ENCODE measurements around the gene MTFMT. TPM values are rescaled to one million over a fixed set of nuclear protein-coding genes. Genes with fewer than 3 reads are reported as not detected.
A peak's percentile ranks its signal among the peaks of the same experiment; 100 is the strongest.
"Not testable (repeated sequence)": the region's sequence is repeated elsewhere in the genome, so short reads cannot be mapped to it uniquely, and the experiment has no call there.

Gene MTFMT
- total RNA-seq = 10 to 100 TPM; 20.2 to 22.8 TPM

DNA sequence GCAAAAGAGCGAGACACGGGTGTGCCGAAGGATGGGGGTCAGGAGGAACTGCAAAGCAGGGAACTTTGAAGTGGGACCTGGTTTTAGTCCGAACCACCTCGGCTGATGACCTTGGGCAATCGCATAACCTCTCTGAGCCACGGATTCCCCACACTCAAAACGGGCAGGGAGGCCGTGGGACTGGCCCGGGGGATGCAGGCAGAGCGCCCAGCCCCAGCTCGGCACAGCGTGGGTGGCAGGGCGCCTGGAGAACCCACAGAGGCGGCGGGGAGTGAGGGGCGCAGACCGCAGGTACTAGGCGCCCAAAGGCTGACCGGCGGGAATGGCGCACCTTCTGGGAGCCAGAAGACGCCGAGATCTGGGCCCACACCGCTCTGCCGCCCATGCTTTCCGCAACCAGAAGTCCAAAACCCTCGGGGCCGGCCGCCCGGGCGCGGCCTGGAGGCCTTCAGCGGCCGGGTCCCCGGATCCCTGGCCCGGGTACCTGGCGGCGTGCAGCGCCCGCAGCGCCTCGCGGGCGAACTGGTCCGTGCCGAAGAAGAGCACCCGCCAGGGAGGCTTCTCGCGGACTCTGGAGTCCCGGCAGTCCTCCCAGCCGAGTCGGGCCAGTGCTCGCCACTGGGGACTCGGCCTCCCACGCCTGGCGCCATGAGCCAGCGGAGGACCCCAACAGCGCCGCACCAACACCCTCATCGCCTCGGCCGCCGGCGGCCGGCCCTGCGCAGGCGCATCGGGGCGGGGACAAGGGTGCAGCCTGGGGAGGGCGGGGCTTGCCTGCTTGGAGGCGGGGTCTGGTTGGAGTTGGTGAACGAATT, at the start of gene MTFMT:
Gene MTFMT (minus strand): TSS at position 719 of the 815 bp plus-strand sequence. CDS start 26 bp downstream, at position 693.
- H3K36me3 Mint-ChIP-seq = peaks cover 13% of the 10 kb centered on the region
- DNase-seq = peak; percentile 94
- H3K9me3 Mint-ChIP-seq (ENCODE audit: low read depth) = no peaks in the 10 kb centered on the region
- peaks cover 25% of the 10 kb centered on the region for H3K4me1 Mint-ChIP-seq
- H3K4me3 Mint-ChIP-seq = peak within 1 kb of the TSS; percentile 89
- peaks cover 20% of the 10 kb centered on the region for H3K27me3 Mint-ChIP-seq
- H3K27ac Mint-ChIP-seq = peak within 1 kb of the TSS; percentile 79
- CTCF ChIA-PET = no interaction called here
- ATAC-seq = peak; percentile 96

GRCh38 chr15:65077981-65078352, 48.5 kb upstream of the MTFMT start:
- H3K4me1 Mint-ChIP-seq = peaks cover 14% of the 10 kb centered on the region
- H3K9me3 Mint-ChIP-seq (ENCODE audit: low read depth) = no peaks in the 10 kb centered on the region
- H3K27me3 Mint-ChIP-seq = peaks cover 43% of the 10 kb centered on the region
- ATAC-seq (peak; percentile 60), DNase-seq (peak; percentile 60)
- H3K4me3 Mint-ChIP-seq = no peak overlapping the region
- H3K36me3 Mint-ChIP-seq = no peaks in the 10 kb centered on the region
- H3K27ac Mint-ChIP-seq = no peak overlapping the region
- CTCF ChIA-PET = interaction anchor here (0.7 to 3.6 kb wide), 10 partner anchors 9 to 350 kb away, joined by 3 to 17 read pairs (median 4); no protein-coding TSS in a partner anchor

GRCh38 chr15:65077291-65077980, 48.0 kb upstream of the MTFMT start:
- Mint-ChIP-seq H3K27me3 (peaks cover 38% of the 10 kb centered on the region), H3K27ac (no peak overlapping the region), H3K36me3 (no peaks in the 10 kb centered on the region), H3K4me3 (no peak overlapping the region), H3K4me1 (peaks cover 9% of the 10 kb centered on the region), H3K9me3 (ENCODE audit: low read depth) (no peaks in the 10 kb centered on the region)
- DNase-seq (no peak), ATAC-seq (no peak)
- CTCF ChIA-PET = interaction anchor here (0.6 to 3.6 kb wide), 6 partner anchors 8 to 461 kb away, joined by 3 to 17 read pairs (median 4); no protein-coding TSS in a partner anchor

DNA sequence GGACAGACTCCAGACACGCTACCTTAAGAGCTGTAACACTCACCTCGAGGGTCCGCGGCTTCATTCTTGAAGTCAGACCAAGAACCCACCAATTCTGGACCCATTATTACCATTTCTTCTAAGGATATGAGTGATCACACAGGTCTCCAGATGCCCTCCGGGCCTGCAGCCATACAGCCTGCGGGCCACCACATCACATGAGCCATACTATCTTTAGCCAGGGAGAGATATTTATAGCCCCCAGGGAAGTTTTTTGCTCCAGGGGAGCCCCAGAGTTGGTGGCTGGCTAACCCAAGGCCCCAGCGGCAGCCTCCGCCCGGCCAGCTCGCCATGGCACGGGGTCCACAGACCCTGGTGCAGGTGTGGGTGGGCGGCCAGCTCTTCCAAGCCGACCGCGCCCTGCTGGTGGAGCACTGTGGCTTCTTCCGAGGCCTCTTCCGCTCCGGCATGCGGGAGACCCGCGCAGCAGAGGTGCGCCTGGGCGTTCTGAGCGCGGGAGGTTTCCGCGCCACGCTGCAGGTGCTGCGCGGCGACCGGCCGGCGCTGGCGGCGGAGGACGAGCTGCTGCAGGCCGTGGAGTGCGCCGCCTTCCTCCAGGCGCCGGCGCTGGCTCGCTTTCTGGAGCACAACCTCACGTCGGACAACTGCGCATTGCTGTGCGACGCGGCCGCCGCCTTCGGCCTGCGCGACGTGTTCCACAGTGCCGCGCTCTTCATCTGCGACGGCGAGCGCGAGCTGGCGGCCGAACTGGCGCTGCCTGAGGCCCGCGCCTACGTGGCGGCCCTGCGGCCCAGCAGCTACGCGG, 47.2 kb upstream of the MTFMT start, which contains the start of gene KBTBD13:
Gene KBTBD13 (plus strand): TSS at position 261 of the 805 bp plus-strand sequence. CDS start 70 bp downstream, at position 331.
- H3K36me3 Mint-ChIP-seq = no peaks in the 10 kb centered on the region
- CTCF ChIA-PET = interaction anchor here (0.6 to 3.6 kb wide), 4 partner anchors 7 to 163 kb away, joined by 3 to 17 read pairs (median 6); no protein-coding TSS in a partner anchor

GRCh38 chr15:65075607-65076395, 46.4 kb upstream of the MTFMT start:
- not testable (repeated sequence) for H3K9me3 Mint-ChIP-seq (ENCODE audit: low read depth); H3K36me3 Mint-ChIP-seq; H3K27ac Mint-ChIP-seq; H3K4me3 Mint-ChIP-seq; DNase-seq; H3K4me1 Mint-ChIP-seq; ATAC-seq
- CTCF ChIA-PET = interaction anchor here (2.2 to 3.6 kb wide), 2 partner anchors 21 to 42 kb away, joined by 8 to 17 read pairs; no protein-coding TSS in a partner anchor
- peaks cover 26% of the 10 kb centered on the region for H3K27me3 Mint-ChIP-seq

More for the DNA sequence above, 47.2 kb upstream of the MTFMT start, which contains the start of gene KBTBD13:
- H3K27ac Mint-ChIP-seq = no peak within 1 kb of the TSS
- peaks cover 5% of the 10 kb centered on the region for H3K4me1 Mint-ChIP-seq
- no peak for DNase-seq
- H3K27me3 Mint-ChIP-seq = peaks cover 32% of the 10 kb centered on the region
- no peak within 1 kb of the TSS for H3K4me3 Mint-ChIP-seq
- H3K9me3 Mint-ChIP-seq (ENCODE audit: low read depth) = no peaks in the 10 kb centered on the region
- ATAC-seq = no peak

DNA sequence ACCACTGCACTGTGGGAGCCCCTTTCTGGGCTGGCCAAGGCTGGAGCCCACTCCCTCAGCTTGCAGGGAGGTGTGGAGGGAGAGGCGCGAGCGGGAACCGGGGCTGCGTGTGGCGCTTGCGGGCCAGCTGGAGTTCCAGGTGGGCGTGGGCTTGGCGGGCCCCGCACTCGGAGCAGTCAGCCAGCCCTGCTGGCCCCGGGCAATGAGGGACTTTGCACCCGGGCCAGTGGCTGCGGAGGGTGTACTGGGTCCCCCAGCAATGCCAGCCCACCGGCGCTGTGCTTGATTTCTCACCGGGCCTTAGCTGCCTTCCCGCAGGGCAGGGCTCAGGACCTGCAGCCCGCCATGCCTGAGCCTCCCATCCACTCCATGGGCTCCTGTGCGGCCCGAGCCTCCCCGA, 45.5 kb upstream of the MTFMT start:
- H3K9me3 Mint-ChIP-seq (ENCODE audit: low read depth); H3K4me3 Mint-ChIP-seq; ATAC-seq; H3K36me3 Mint-ChIP-seq; H3K27ac Mint-ChIP-seq; H3K4me1 Mint-ChIP-seq; DNase-seq: not testable (repeated sequence)
- CTCF ChIA-PET = interaction anchor here (1.8 kb wide), 1 partner anchor 20 kb away, joined by 8 read pairs; no protein-coding TSS in a partner anchor
- peaks cover 24% of the 10 kb centered on the region for H3K27me3 Mint-ChIP-seq

DNA sequence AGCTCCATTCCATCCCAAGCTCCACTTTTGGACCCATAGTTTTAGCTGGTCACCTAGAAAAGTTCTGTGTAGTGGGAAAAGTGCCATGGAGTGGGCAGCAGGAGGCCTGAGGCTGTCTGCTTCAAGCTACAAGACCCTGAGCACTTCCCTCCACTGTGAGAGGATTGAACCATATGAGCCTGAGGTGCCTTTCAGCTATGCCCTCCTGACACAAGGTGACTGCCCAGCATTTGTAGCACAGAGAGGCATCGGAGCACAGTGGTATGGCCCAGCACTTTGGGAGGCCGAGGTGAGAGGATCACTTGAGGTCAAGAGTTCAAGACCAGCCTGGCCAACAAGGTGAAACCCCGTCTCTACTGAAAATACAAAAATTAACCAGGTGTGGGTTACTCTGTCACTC, 43.2 kb upstream of the MTFMT start:
- CTCF ChIA-PET = interaction anchor here (0.6 to 1.0 kb wide), 3 partner anchors 12 to 79 kb away, joined by 3 read pairs; no protein-coding TSS in a partner anchor
- H3K36me3 Mint-ChIP-seq = no peaks in the 10 kb centered on the region
- ATAC-seq = no peak
- H3K4me3 Mint-ChIP-seq = no peak overlapping the region
- peaks cover 23% of the 10 kb centered on the region for H3K27me3 Mint-ChIP-seq
- DNase-seq = no peak
- H3K4me1 Mint-ChIP-seq = peaks cover 3% of the 10 kb centered on the region
- no peaks in the 10 kb centered on the region for H3K9me3 Mint-ChIP-seq (ENCODE audit: low read depth)
- no peak overlapping the region for H3K27ac Mint-ChIP-seq

DNA sequence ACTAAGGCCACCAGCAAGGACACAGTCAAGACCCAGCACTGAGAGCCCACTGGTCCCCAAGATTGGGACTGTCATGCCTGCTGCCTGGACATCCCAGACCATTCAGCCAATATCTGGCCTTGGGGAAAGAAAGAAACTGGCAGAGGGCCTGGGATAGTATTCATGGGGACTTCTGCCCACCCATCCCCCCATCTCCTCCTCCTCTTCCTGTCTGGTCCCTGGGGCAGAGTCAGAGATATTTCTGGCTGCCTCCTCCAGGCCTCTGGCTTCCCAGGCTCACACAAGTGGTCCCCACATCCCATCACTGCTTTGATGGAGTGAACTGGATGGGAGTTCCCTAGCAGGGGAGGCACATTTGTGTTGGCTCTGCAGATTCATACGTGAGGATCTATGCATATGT, 42.6 kb upstream of the MTFMT start:
- no peaks in the 10 kb centered on the region for H3K36me3 Mint-ChIP-seq
- H3K4me1 Mint-ChIP-seq = peaks cover 4% of the 10 kb centered on the region
- H3K4me3 Mint-ChIP-seq = no peak overlapping the region
- H3K27me3 Mint-ChIP-seq = peaks cover 27% of the 10 kb centered on the region
- CTCF ChIA-PET = interaction anchor here (0.7 to 1.0 kb wide), 2 partner anchors 12 to 38 kb away, joined by 3 read pairs; no protein-coding TSS in a partner anchor
- no peak overlapping the region for H3K27ac Mint-ChIP-seq
- DNase-seq = no peak
- H3K9me3 Mint-ChIP-seq (ENCODE audit: low read depth) = no peaks in the 10 kb centered on the region
- ATAC-seq = no peak

DNA sequence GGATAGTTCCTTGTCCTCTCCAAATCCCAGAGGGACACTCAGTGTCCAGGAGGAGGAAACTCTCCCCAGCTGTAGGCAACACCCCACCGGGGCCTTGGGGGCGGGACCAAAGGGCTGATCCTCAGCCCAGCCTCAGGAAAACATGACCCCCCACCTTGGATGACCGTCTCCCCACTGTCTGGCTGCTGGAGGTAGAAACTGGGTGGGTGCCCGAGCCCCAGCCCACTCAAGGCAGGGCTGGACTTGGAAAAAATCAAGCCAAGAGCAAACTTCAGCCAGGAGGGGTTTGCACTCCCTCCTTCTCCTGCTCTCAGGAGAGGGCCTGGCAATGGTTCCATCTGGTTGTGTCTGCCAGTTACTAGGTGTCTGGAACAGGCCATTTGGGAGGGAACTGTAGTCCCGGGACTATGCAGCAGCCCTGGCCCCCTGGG, 42.0 kb upstream of the MTFMT start:
- no peak for ATAC-seq
- CTCF ChIA-PET = interaction anchor here (0.6 to 1.2 kb wide), 2 partner anchors 16 to 363 kb away, joined by 3 read pairs; no protein-coding TSS in a partner anchor
- H3K9me3 Mint-ChIP-seq (ENCODE audit: low read depth) = no peaks in the 10 kb centered on the region
- H3K4me3 Mint-ChIP-seq = no peak overlapping the region
- no peak for DNase-seq
- peaks cover 32% of the 10 kb centered on the region for H3K27me3 Mint-ChIP-seq
- H3K27ac Mint-ChIP-seq = no peak overlapping the region
- peaks cover 3% of the 10 kb centered on the region for H3K4me1 Mint-ChIP-seq
- H3K36me3 Mint-ChIP-seq = no peaks in the 10 kb centered on the region

DNA sequence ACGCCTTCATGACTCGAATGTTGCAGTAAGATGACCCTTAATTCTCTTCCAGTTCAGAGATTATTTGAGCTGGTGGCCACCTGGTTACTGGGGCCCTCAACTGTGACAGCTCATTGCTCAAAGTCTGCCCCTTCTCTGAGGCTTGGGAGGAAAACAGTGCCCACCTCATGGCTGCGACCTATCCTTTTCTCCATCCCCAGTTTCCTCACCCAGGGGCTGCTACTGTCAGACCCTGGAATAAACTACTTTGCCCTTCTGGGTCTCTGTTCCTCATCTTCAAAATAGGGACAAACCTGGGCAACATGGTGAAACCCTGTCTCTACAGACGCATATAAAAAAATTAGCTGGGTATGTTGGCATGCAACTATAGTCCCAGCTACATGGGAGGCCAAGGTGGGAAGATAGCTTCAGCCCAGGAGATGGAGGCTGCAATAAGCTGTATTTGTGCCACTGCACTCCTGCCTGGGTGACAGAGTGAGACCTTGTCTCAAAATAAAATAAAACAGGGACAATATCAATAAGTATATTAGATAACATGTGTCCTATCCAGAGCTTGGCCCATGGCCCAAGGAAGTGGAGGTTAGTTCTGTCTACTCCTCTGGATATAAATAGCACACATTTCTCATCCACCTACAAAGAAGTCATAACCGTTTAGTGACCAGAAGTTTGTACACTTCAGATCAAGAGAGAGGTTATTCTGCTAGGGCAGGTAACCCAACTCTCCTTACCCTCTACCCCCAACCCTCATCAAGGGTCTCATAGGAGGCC, 40.5 kb upstream of the MTFMT start:
- CTCF ChIA-PET = interaction anchor here (1.0 to 1.2 kb wide), 3 partner anchors 7 to 32 kb away, joined by 3 read pairs; no protein-coding TSS in a partner anchor
- H3K36me3 Mint-ChIP-seq = no peaks in the 10 kb centered on the region
- H3K27me3 Mint-ChIP-seq = peaks cover 45% of the 10 kb centered on the region
- peaks cover 2% of the 10 kb centered on the region for H3K4me1 Mint-ChIP-seq
- no peak overlapping the region for H3K4me3 Mint-ChIP-seq
- H3K9me3 Mint-ChIP-seq (ENCODE audit: low read depth) = no peaks in the 10 kb centered on the region
- no peak for ATAC-seq
- DNase-seq = no peak
- H3K27ac Mint-ChIP-seq = no peak overlapping the region

DNA sequence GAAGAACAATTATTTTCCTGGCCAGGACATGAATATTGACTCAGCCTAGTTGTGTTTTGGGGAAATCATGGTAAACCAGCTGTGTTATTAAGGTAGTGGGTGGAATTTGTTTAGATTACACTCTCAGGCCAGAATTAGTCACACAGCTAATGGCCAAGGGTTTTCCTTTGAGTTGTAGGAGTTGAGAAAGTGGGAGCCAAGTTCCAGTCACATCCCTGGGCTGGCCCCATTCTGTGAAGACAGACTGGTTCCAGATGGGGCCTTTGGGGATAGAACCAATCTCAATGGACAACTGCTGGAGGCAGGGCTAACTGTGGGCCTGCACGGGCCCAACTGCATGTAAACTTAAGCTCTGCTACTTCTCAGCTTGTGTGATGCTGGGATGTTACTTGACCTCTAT, 39.7 kb upstream of the MTFMT start:
- DNase-seq (no peak), ATAC-seq (no peak)
- H3K4me3 Mint-ChIP-seq = no peak overlapping the region
- no peak overlapping the region for H3K27ac Mint-ChIP-seq
- H3K4me1 Mint-ChIP-seq = peaks cover 2% of the 10 kb centered on the region
- CTCF ChIA-PET = interaction anchor here (1.0 to 1.5 kb wide), 3 partner anchors 8 to 34 kb away, joined by 3 to 4 read pairs (median 3); no protein-coding TSS in a partner anchor
- H3K36me3 Mint-ChIP-seq = no peaks in the 10 kb centered on the region
- H3K9me3 Mint-ChIP-seq (ENCODE audit: low read depth) = no peaks in the 10 kb centered on the region
- H3K27me3 Mint-ChIP-seq = peaks cover 46% of the 10 kb centered on the region
